BJ (cell line): Measurements from ENCODE around the gene ABCA7. TPM values are rescaled to one million over a fixed set of nuclear protein-coding genes. Genes with fewer than 3 reads are reported as not detected.

Experiments
- CTCF ChIA-PET: fragments of 350-600 bp; formaldehyde crosslinking; extraction: SDS; loops from one replicate; lab custom pipeline; 2021; ENCODE audit warnings: antibody characterized with exemption, inconsistent platforms; lab: Yijun Ruan, JAX
- POLR2A ChIA-PET: fragments of 300-600 bp; sonication (Branson Sonifier 250); formaldehyde crosslinking; extraction: SDS; loops from one replicate; lab custom pipeline; 2021; ENCODE audit warnings: antibody characterized with exemption; lab: Charles Lee
- DNase-seq: peaks from one replicate; pipeline ENCODE4 v3.0.0-alpha.2; 2011; ENCODE audit warnings: low read depth
- H3K27me3 ChIP-seq: 2 replicates; pipeline ENCODE4 v1.6.0; 2011; ENCODE audit warnings: low read length; ENCODE audit not compliant: control insufficient read depth, insufficient read depth
- H3K36me3 ChIP-seq: 2 replicates; pipeline ENCODE4 v1.5.1; 2011; ENCODE audit warnings: low read length; ENCODE audit not compliant: control insufficient read depth, insufficient read depth
- H3K4me3 ChIP-seq: 2 replicates; pipeline ENCODE4 v1.5.1; 2011; ENCODE audit warnings: low read depth, mild to moderate bottlenecking, control low read depth, low read length
- CTCF ChIP-seq: IDR thresholded peaks from 2 replicates; pipeline ENCODE4 v1.5.1; 2011; ENCODE audit warnings: low read depth, mild to moderate bottlenecking, control low read depth, inconsistent platforms, low read length, moderate library complexity; ENCODE audit not compliant: insufficient read depth
- polyA plus RNA-seq: library from polyadenylated mRNA; depleted of rRNA; stranded (reverse); fragments of >200 nt; gene quantifications from 2 replicates; pipeline ENCODE4 v1.2.3, GENCODE V29; 2011

The ABCA7 gene
- polyA plus RNA-seq, 1 experiment = 1.9 TPM

- no peak for TF ChIP-seq CTCF
- POLR2A ChIA-PET = no interaction called here
Observed at GRCh38 chr19:1085053-1085658, 45.2 kb downstream of the ABCA7 start.

GRCh38 chr19:1085676-1086442 is 46.0 kb downstream of the ABCA7 start:
- POLR2A ChIA-PET = no interaction called here
- TF ChIP-seq CTCF = no peak

More at GRCh38 chr19:1085053-1085658, 45.2 kb downstream of the ABCA7 start:
- Histone ChIP-seq H3K4me3 (no peak overlapping the region), H3K27me3 (no peaks in the 10 kb centered on the region), H3K36me3 (peaks cover 19% of the 10 kb centered on the region)
- CTCF ChIA-PET = no interaction called here
- DNase-seq = no peak

GRCh38 chr19:1086613-1087012 is 46.7 kb downstream of the ABCA7 start:
- H3K4me3 ChIP-seq = no peak overlapping the region
- no peak for DNase-seq
- H3K36me3 ChIP-seq = peaks cover 26% of the 10 kb centered on the region
- POLR2A ChIA-PET = no interaction called here
- no peak for TF ChIP-seq CTCF
- no peaks in the 10 kb centered on the region for H3K27me3 ChIP-seq
- CTCF ChIA-PET = interaction anchor here (0.7 kb wide), 1 partner anchor 180 kb away, joined by 3 read pairs; no protein-coding TSS in a partner anchor

More at GRCh38 chr19:1085676-1086442, 46.0 kb downstream of the ABCA7 start:
- no peaks in the 10 kb centered on the region for H3K27me3 ChIP-seq
- H3K36me3 ChIP-seq = peaks cover 22% of the 10 kb centered on the region
- CTCF ChIA-PET = no interaction called here
- no peak for DNase-seq
- no peak overlapping the region for H3K4me3 ChIP-seq

GRCh38 chr19:1087813-1088415 is 48.0 kb downstream of the ABCA7 start:
- no peak for DNase-seq
- H3K27me3 ChIP-seq = no peaks in the 10 kb centered on the region
- no peak overlapping the region for H3K4me3 ChIP-seq
- H3K36me3 ChIP-seq = peaks cover 32% of the 10 kb centered on the region
- no peak for TF ChIP-seq CTCF
- ChIA-PET CTCF (interaction anchor here (1.3 kb wide), 1 partner anchor 23 kb away, joined by 4 read pairs; no protein-coding TSS in a partner anchor), POLR2A (interaction anchor here (0.5 kb wide), 1 partner anchor 10 kb away, joined by 5 read pairs; no protein-coding TSS in a partner anchor)
